ENCODE data around the gene BCR. TPM values are rescaled to one million over a fixed set of nuclear protein-coding genes. Genes with fewer than 3 reads are reported as not detected.

Gene BCR
- total and polyA plus RNA-seq, 2 of the 8 experiments (the other 6 are each of a cell fraction or from before 2014, with no cell fraction given): 66.7 to 130 TPM

DNA sequence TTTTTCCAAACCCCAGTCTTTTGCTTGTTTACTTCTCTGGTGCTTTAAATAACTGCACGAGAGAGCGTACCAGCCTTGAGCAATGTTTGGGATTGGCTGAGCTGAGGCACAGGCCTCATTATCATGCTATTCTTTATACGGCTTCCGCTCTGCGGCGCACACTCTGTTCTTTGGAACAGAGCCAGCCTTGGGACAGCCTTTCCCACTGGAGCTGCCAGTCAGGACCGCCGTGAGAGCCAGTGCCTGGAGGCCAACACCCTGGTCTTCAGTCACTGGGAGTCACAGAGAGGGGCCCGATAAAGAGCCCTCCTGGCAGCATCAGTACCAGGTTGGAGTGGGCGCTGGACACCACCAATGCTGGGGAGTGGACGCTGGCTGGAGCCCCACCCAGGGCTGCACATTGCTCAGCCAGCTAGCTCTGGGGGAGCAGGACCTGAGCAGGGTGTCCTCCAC, 125.6 kb downstream of the BCR start:
- H3K23ac ChIP-seq (ENCODE audit: insufficient read length): no peak overlapping the region
- FAIRE-seq (no peak), DNase-seq (ENCODE audit: low read depth in 1 of 2, low spot score in 2 of 2) (no peak)
- no peak overlapping the region for H3K4ac ChIP-seq (replicated peaks; ENCODE audit: insufficient read length, low read depth, low read length)
- no peaks in the 10 kb centered on the region for H3K4me1 ChIP-seq (replicated peaks in 1 of 4; ENCODE audit: control insufficient read depth in 3 of 4, insufficient read depth in 4 of 4, low read length in 3 of 4)
- no peak overlapping the region for H3K56ac ChIP-seq (replicated peaks; ENCODE audit: insufficient read length, low read depth, low read length)
- no peak overlapping the region for H2BK120ac ChIP-seq (replicated peaks; ENCODE audit: low read depth, low read length)
- no peaks in the 10 kb centered on the region for H3K23me2 ChIP-seq (ENCODE audit: low read depth, low read length)
- CTCF ChIA-PET (ENCODE audit: partially characterized antibody): no interaction called here
- 92% methylated on average over 11 of the region's 11 CpGs; no CpG with 5 or more reads in 1 of the 2 experiments for WGBS, 2 experiments (ENCODE audit: extremely low coverage in 1 of 2, insufficient coverage in 1 of 2, insufficient read length in 1 of 2, insufficient replicate concordance in 2 of 2, low coverage in 1 of 2, low lambda C conversion rate in 2 of 2, missing lambda C conversion rate in 1 of 2)
- POLR2A ChIA-PET (ENCODE audit: partially characterized antibody): no interaction called here
- H3K36me3 ChIP-seq (ENCODE audit: control insufficient read depth in 2 of 4, insufficient read depth in 4 of 4, low read length in 3 of 4): peaks cover 0 to 15% (median 6%) of the 10 kb centered on the region in 4 experiments; a peak in 5 of 8 replicates
- no peaks in the 10 kb centered on the region for H3K27me3 ChIP-seq (replicated peaks in 1 of 4; ENCODE audit: control insufficient read depth in 3 of 4, extremely low read depth in 1 of 4, insufficient read depth in 3 of 4, low read length in 3 of 4)
- no peak overlapping the region for H2BK20ac ChIP-seq (ENCODE audit: low read length)
- no peak overlapping the region for H3K4me2 ChIP-seq (ENCODE audit: insufficient read depth in 1 of 2, low read depth in 2 of 2, low read length in 2 of 2)
- no peak overlapping the region for H3K14ac ChIP-seq (ENCODE audit: insufficient read length)
- no peak overlapping the region for H3K4me3 ChIP-seq (ENCODE audit: extremely low read depth in 1 of 4, insufficient read depth in 2 of 4, low read depth in 3 of 4, low read length in 4 of 4)
- H4K8ac ChIP-seq (ENCODE audit: extremely low read depth, insufficient read depth, low read length): no peak overlapping the region
- H4K5ac ChIP-seq (ENCODE audit: insufficient read length, low read depth, low read length): no peak overlapping the region
- no peaks in the 10 kb centered on the region for H3K79me2 ChIP-seq (ENCODE audit: control insufficient read depth in 1 of 2, insufficient read depth in 2 of 2, low read length in 2 of 2)
- no peak overlapping the region for H2BK5ac ChIP-seq (ENCODE audit: low read depth, low read length)
- TF ChIP-seq POLR2AphosphoS5 (IDR thresholded peaks at IDR 0.05; ENCODE audit: low read depth, low read length) (no peak), TCF12 (IDR thresholded peaks at IDR 0.05; ENCODE audit: low read depth, low read length) (no peak), CHD2 (IDR thresholded peaks at IDR 0.05; ENCODE audit: low read length) (no peak), RFX5 (IDR thresholded peaks at IDR 0.05; ENCODE audit: borderline replicate concordance, low read depth, low read length) (no peak)
- H3K18ac ChIP-seq (ENCODE audit: extremely low read depth, low read length): no peak overlapping the region
- H3K9ac ChIP-seq (replicated peaks in 1 of 4; ENCODE audit: extremely low read depth in 1 of 4, low read depth in 3 of 4, low read length in 3 of 4): no peak overlapping the region
- H2AK5ac ChIP-seq (ENCODE audit: low read depth, low read length): no peak overlapping the region
- no peak overlapping the region for H2BK15ac ChIP-seq (ENCODE audit: low read length)
- H3K79me1 ChIP-seq (ENCODE audit: low read depth, low read length): no peaks in the 10 kb centered on the region
- no peak overlapping the region for H4K91ac ChIP-seq (replicated peaks; ENCODE audit: insufficient read length, low read length)
- peaks cover 2 to 5% of the 10 kb centered on the region in 2 experiments for H4K20me1 ChIP-seq (replicated peaks in 1 of 2; ENCODE audit: control insufficient read depth in 1 of 2, insufficient read depth in 2 of 2, low read length in 2 of 2)
- no peak overlapping the region for H2BK12ac ChIP-seq (ENCODE audit: low read depth, low read length)
- H3K27ac ChIP-seq (ENCODE audit: low read depth, low read length): no peak overlapping the region
- no peaks in the 10 kb centered on the region for H3K9me3 ChIP-seq (ENCODE audit: insufficient read depth in 2 of 2, low read depth in 1 of 2, low read length in 1 of 2)
- no peak overlapping the region for H2AFZ ChIP-seq (ENCODE audit: low read length)

Measured in H1 (cell line).